NK-92 (cell line): Measurements from ENCODE around the gene MRPS7.
"Not testable (repeated sequence)": the region's sequence is repeated elsewhere in the genome, so short reads cannot be mapped to it uniquely, and the experiment has no call there.

ENCODE experiments used
- DNase-seq: peaks from one replicate; lab custom pipeline; 2025; ENCODE audit not compliant: unreplicated experiment; lab: John Stamatoyannopoulos, UW

The MRPS7 gene

GRCh38 chr17:75242461-75243042 is 19.1 kb upstream of the MRPS7 start:
- no peak for DNase-seq

DNA sequence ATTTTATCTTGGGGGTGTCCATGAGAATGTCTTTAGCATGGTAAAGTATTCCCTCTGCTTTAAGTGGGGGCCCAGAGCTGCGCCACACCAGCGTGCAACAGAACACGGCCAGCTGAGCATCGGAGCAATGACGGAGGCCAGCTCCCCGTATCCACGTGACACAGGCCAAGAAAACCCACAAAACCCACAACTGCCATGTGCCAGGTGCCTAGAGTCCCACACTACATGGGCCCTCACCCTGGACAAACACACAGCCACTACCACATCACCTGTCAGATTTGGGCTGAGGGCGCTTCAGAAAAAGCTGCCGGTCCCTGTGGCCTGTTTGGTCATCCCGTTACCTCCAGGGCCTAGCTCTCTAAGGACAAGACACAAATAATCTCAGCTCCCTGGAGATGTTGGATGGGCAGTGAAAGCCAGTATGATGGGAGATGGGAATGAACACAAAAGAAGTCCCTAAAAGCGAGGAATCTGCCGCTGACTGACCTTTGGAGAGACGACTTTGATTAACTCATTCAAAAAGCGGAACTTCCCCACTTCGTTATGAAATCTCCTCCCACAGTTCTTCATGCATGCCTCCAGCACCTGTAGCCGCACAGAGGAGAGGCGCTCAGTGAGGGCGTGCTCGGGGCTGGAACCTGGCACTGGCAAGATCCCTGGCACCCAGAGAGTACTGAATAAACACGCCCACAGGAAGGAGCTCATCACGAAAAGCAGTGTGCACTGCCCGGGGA is 17.4 kb upstream of the MRPS7 start:
- no peak for DNase-seq

DNA sequence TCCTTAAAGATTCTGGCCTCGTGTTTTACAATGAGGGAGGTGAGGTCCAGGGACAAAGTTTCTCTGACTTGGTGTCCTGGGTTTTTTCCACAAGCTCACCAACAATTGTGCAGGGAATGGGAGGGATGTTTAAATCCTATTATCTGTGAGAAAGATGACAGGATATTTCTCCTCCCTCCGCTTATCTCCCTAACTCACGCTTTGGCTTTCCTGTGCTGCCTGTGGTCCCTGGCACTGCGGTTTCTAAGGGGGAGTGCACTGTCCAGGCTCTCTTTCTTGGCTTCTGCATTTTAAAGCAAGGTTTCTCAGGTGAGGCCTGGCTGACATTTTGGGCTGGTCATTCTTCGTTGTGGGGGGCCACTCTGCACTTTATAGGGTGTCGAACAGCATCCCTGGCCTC is 16.7 kb upstream of the MRPS7 start:
- DNase-seq = no peak

GRCh38 chr17:75246404-75246803 is 15.3 kb upstream of the MRPS7 start:
- no peak for DNase-seq

GRCh38 chr17:75249564-75249963 is 12.1 kb upstream of the MRPS7 start:
- no peak for DNase-seq

- no peak for DNase-seq
Observed at GRCh38 chr17:75250009-75250471, 11.6 kb upstream of the MRPS7 start.

DNA sequence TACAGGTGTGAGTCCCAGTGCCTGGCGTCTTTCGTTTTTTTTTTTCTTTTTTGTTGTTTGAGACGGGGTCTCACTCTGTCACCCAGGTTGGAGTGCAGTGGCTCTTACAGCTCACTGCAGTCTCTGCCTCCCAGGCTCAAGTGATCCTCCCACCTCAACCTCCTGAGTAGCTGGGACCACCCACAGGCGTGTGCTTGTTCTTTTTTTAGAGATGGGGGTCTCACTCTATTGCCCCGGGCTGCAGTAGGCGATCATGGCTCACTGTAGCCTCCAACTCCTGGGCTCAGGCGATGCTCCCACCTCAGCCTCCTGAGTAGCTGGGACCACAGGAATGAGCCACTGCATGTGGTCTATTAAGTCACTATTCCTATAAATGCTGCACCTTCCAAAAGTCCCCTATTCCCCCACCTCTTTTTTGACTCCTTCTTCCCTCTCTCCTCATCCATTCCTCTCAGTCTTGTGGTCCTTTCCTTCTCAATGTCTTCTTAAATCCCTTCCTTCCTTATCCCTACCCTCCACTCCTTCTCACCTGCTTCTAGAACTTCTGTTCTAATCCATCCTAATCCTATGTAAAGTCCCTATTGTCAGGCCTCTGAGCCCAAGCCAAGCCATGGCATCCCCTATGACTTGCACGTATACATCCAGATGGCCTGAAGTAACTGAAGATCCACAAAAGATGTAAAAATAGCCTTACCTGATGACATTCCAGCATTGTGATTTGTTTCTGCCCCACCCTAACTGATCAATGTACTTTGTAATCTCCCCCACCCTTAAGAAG is 9.5 kb upstream of the MRPS7 start:
- no peak for DNase-seq

DNA sequence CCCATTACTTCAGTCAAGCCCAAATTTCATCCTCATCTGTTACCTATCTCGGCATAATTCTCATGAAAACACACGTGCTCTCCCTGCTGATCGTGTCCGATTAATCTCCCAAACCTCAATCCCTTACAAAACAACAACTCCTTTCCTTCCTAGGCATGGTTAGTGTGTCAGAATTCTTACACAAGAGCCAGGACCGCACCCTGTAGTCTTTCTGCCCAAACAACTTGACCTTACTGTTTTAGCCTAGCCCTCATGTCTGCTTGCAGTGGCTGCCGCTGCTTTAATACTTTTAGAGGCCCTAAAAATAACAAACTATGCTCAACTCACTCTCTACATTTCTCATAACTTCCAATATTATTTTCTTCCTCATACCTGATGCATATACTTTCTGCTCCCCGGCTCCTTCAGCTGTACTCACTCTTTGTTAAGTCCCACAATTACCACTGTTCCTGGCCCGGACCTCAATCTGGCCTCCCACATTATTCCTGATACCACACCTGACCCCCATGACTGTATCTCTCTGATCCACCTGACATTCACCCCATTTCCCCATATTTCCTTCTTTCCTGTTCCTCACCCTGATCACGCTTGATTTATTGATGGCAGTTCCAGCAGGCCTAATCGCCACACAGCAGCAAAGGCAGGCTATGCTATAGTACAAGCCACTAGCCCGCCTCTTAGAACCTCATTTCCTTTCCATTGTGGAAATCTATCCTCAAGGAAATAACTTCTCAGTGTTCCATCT is 5.6 kb upstream of the MRPS7 start:
- not testable (repeated sequence) for DNase-seq

DNA sequence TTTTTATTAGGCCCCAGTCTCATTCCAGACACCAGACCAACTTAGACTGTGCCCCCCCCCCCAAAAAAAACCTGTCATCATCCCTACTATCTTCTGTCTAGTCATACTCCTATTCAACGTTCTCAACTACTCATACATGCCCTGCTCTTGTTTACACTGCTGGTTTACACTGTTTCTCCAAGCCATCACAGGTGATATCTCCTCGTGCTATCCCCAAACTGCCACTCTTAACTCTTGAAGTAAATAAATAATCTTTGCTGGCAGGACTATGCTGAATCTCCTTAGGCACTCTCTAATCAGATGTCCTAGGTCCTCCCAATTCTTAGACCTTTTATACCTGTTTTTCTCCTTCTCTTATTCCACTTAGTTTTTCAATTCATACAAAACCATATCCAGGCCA is 4.5 kb upstream of the MRPS7 start:
- DNase-seq = not testable (repeated sequence)

DNA sequence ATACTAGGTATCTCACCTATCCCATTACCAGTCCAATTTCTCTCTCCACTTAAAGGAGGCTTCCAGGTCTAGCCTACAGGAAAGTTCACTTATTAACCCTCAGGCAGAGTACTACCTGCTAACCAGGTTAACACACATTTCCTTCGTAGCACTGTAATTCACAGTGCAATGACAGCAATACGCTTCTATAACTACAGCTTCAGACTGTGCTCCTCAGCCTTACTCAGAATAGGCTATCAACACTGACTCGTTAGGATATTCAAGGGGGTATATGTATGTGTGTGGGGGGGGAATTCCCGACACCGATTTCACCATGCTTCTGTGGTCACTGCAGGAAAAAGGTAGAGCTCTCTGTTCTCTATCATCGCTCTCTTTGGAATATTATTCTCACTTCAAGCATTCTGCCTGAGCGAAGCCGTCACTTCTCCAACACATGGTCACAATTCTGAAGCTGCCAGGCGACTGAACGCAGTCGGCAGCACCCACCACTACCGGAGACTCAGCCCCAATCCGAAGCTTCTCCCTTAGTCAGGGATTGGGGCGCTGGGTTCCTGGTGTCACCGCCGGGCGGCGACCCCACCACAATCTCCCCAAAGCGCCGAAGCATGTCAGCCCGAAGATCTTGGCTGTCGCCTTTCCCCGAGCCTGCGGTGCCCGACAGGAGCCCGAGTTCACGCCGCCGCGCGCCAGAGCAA is 891 bp upstream of the MRPS7 start:
- DNase-seq = no peak

- DNase-seq = no peak
Observed at GRCh38 chr17:75262112-75262606, 480 bp downstream of the MRPS7 start.

- DNase-seq = no peak
Observed at GRCh38 chr17:75263055-75263454, 1.4 kb downstream of the MRPS7 start.

- DNase-seq = no peak
Observed at GRCh38 chr17:75265614-75266315, 4.1 kb downstream of the MRPS7 start.

GRCh38 chr17:75266316-75267152 is 4.9 kb downstream of the MRPS7 start:
- no peak for DNase-seq

DNA sequence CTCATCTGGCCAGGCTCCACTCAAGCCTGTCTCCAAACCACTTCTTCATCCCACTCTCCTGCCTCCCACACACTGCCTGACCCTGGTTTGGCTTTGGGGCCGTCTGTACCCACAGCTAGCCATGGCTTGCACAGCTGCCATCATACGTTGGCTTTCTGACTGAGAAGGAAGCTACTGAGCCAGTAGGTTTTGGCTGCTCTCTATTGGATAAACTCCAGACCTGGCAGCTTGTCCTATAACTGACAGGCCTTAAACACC is 5.4 kb downstream of the MRPS7 start:
- no peak for DNase-seq

DNA sequence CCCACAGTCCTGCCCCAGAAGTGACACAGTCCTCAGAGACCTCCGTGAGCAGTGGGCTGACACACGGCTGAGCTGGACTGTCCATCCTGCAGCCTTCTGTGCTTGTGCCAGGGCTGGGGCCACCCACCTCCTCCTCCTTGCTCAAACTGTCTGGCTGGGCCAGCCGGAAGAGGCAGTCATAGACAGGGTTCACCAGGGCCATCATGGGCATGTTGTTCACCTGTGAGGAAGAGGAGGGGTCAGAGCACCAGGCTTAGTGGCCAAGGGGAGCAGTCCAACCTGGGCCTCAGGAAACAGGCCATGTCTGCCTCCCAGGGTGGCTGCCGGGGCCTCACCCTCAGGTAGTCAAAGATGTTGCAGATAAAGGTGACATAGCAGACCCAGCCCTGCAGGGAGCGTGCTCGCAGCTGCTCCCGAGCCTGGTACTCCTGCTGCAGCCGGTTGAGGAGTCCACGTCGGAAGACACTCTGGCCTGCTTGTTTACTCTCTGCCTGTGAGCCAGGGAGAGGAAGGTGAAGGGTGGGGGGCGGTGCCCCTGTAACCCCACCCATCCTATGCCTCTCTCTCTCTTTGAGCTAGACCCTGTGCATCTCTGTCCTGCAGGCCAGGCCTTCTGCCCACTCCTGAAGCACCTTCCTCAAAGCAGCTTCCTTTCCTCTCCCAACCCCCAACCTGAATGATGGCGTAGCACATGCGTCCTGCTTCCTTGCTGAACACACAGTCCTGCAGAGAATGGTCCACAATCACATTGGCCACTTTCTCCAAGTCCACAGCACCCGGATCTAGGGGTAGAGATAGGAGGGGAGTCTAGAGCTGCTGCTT is 5.9 kb downstream of the MRPS7 start:
- DNase-seq = no peak

DNA sequence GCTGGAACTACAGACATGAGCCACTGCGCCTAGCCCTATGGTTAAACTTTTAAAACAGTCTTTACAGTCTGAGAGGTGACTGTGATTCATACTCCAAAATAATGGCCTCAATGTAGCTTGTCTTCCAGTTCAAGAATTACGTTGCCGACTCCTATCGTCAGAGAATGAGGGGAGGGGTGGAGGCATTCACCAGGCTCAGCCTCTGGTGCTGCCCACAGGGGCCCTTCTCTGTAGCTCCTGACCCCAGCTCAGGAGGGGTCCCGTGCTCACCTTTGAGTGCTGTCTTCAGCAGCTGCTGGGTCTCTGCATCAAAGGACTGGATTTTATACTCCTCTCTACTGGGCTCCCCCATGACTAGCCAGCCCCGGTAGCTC is 8.2 kb downstream of the MRPS7 start:
- no peak for DNase-seq

DNA sequence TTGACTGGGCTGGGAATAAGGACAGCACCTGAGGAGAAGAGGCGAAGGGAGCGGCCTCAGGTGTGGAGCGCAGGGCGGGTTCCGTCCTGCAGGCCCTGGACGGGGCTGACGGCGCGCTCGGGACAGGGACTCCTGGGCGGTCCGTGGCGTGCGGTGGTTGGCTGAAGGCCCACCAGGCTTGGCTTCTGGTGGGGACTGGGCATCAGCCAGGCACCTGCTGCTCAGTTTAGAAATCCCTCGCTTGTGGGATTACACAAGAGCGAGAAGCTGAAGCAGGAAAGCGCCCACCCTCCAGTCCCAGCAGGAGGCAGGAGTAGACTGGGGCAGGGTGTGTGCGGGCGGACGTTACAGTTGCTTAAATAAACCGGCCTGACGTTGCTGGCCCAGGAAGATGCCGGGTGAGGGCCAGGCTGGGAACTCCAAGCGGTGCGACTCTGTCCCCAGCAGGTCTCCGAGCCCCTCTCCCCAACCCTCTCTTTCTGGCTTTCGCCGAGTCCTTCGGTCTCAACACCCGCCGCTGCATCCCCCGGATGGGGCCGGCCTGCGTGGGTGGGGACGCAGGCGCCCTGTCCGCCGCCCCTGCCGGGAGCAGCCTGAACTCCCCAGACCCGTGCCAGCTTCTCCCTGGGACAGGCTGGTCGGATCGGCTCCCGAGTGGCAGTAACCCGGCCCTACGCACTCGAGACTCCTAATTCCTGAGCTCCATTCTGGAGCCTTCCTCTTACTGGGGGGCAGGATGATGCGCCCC is 8.7 kb downstream of the MRPS7 start:
- no peak for DNase-seq
